DND-41 (cell line): ENCODE data around the gene APOBEC3C.

Experiments used
- EZH2 ChIP-seq: IDR thresholded peaks from 3 replicates; pipeline ENCODE4 v1.6.1; 2012; ENCODE audit warnings: borderline replicate concordance, low read depth, mild to moderate bottlenecking, moderate library complexity, low read length, inconsistent platforms; ENCODE audit not compliant: severe bottlenecking
- TF ChIP-seq, protein P1 (sequence below): IDR thresholded peaks from 2 replicates; pipeline ENCODE4 v1.5.1; 2012; ENCODE audit warnings: borderline replicate concordance, low read length, moderate library complexity, mild to moderate bottlenecking; ENCODE audit not compliant: poor library complexity, severe bottlenecking; ENCODE audit errors: extremely low read depth

DNA sequence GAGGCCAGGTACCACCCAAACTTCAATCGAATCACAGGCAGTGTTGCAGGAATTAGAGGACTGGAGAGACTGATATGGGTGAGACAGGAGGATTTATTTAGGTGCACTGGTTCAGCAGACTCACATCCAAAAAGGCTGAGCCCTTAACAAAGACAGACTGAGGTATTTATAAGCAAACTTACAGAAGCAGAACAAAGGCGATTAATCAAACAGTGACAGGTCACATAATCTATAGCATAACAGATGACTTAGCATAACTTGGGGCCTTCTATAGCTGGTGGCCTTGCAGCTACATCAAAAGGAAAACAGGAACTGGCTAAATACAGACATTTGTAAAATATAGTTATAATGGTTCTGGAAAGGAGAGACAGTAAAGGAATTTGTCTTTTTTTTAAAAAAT, 29.8 kb upstream of the APOBEC3C start:
- TF ChIP-seq, protein P1, sequence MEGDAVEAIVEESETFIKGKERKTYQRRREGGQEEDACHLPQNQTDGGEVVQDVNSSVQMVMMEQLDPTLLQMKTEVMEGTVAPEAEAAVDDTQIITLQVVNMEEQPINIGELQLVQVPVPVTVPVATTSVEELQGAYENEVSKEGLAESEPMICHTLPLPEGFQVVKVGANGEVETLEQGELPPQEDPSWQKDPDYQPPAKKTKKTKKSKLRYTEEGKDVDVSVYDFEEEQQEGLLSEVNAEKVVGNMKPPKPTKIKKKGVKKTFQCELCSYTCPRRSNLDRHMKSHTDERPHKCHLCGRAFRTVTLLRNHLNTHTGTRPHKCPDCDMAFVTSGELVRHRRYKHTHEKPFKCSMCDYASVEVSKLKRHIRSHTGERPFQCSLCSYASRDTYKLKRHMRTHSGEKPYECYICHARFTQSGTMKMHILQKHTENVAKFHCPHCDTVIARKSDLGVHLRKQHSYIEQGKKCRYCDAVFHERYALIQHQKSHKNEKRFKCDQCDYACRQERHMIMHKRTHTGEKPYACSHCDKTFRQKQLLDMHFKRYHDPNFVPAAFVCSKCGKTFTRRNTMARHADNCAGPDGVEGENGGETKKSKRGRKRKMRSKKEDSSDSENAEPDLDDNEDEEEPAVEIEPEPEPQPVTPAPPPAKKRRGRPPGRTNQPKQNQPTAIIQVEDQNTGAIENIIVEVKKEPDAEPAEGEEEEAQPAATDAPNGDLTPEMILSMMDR = no peak
- TF ChIP-seq EZH2 = no peak
